GM23338 (cell line): ENCODE measurements around the gene HSPH1.

Experiments used
- EZH2 ChIP-seq: fragments of 200-600 bp; sonication (generic); IDR thresholded peaks from one replicate; pipeline ENCODE4 v1.8.0; 2017; ENCODE audit warnings: antibody characterized with exemption, mild to moderate bottlenecking, low read depth; ENCODE audit not compliant: unreplicated experiment
- EZH2phosphoT487 ChIP-seq: fragments of 200-600 bp; sonication (generic); IDR thresholded peaks from one replicate; pipeline ENCODE4 v1.8.1; 2018; ENCODE audit warnings: antibody characterized with exemption; ENCODE audit not compliant: unreplicated experiment
- TF ChIP-seq, protein P1 (sequence below), 2 experiments: fragments of 200-600 bp in 1 of 2; sonication (generic) in 1 of 2; conservative IDR thresholded peaks; 2 replicates each; pipeline versions ENCODE4 v1.5.1 to v1.6.1; 2016 to 2017; ENCODE audit warnings: antibody characterized with exemption in 2 of 2, low read depth in 2 of 2, mild to moderate bottlenecking in 2 of 2, moderate library complexity in 1 of 2

DNA sequence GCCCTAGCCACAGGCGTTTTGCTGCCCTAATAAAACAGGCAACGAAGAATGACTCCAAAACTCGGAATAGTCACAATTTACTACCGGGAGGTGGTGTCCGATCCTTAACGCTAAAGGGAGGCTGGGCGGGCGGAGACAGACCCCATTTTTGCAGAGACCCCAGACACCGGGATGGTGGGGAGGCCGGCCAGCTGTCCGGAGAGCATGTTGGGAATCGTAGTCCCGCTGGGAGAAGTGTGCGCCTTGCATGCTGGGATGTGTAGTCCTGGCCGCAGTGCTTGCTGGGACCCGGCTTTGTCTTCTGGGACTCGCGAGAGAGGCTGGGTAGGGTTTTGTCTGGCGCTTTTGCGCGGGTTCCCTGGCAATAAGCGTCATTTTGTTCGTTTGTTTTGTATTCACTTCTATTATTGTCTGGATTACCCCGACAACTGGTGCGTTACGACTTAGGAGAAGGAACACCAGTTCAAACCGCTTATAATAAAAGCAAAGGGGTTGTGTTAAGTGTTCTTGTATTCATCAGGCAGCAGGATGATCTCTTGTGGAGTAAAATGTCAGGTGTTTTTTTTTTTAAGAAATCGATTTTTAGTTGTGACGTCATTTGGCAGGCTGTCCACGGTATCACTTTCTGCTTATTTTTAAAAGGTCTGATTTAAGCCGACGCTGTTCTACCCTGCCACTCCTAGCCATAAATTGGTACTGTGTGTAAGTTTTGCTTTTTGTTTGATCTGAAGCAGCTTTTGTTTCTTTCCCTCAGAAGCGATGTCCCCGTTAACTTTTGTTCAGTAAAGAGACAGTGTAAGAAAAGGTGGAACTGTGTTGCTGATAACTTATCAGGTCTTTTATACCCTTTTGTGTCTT is 676 bp upstream of the HSPH1 start:
- TF ChIP-seq EZH2 (no peak), EZH2phosphoT487 (no peak)
- TF ChIP-seq, protein P1, sequence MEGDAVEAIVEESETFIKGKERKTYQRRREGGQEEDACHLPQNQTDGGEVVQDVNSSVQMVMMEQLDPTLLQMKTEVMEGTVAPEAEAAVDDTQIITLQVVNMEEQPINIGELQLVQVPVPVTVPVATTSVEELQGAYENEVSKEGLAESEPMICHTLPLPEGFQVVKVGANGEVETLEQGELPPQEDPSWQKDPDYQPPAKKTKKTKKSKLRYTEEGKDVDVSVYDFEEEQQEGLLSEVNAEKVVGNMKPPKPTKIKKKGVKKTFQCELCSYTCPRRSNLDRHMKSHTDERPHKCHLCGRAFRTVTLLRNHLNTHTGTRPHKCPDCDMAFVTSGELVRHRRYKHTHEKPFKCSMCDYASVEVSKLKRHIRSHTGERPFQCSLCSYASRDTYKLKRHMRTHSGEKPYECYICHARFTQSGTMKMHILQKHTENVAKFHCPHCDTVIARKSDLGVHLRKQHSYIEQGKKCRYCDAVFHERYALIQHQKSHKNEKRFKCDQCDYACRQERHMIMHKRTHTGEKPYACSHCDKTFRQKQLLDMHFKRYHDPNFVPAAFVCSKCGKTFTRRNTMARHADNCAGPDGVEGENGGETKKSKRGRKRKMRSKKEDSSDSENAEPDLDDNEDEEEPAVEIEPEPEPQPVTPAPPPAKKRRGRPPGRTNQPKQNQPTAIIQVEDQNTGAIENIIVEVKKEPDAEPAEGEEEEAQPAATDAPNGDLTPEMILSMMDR (conservative IDR thresholded peaks at IDR 0.05; ENCODE audit: low read depth in 2 of 2), result no peak
